MM.1S (cell line): ENCODE results near the gene FTH1.

Experiments used
- DNase-seq: peaks from one replicate; pipeline ENCODE4 v3.0.0-alpha.2; 2015
- H2AFZ ChIP-seq: fragments of 300-600 bp; sonication (generic); 2 replicates; pipeline ENCODE4 v1.6.0; 2016; ENCODE audit warnings: antibody characterized with exemption, low read length
- H3F3A ChIP-seq: fragments of 300-600 bp; sonication (generic); 2 replicates; pipeline ENCODE4 v1.6.1; 2016; ENCODE audit warnings: mild to moderate bottlenecking, antibody characterized with exemption, low read length, moderate library complexity, mixed read lengths; ENCODE audit not compliant: insufficient read depth
- H3K27ac ChIP-seq: fragments of 300-600 bp; sonication (generic); 2 replicates; pipeline ENCODE4 v1.5.1; 2016; ENCODE audit warnings: mild to moderate bottlenecking, low read length
- H3K27me3 ChIP-seq: fragments of 300-600 bp; sonication (generic); replicated peaks from 2 replicates; pipeline ENCODE4 v1.6.0; 2016; ENCODE audit warnings: low read length; ENCODE audit not compliant: insufficient read depth
- H3K36me3 ChIP-seq: fragments of 300-600 bp; sonication (generic); replicated peaks from 2 replicates; pipeline ENCODE4 v1.6.1; 2016; ENCODE audit warnings: mild to moderate bottlenecking, low read length, mixed read lengths; ENCODE audit not compliant: insufficient read depth
- H3K4me1 ChIP-seq: fragments of 300-600 bp; sonication (generic); 2 replicates; pipeline ENCODE4 v1.6.1; 2016; ENCODE audit warnings: low read length, mixed read lengths
- H3K4me2 ChIP-seq: fragments of 300-600 bp; sonication (generic); 2 replicates; pipeline ENCODE4 v1.6.0; 2016; ENCODE audit warnings: low read depth, low read length
- H3K4me3 ChIP-seq: fragments of 300-600 bp; sonication (generic); 2 replicates; pipeline ENCODE4 v1.5.1; 2016; ENCODE audit warnings: low read length, mixed read lengths
- H3K79me2 ChIP-seq: fragments of 300-600 bp; sonication (generic); 2 replicates; pipeline ENCODE4 v1.6.1; 2016; ENCODE audit warnings: mixed run types, low read length, mixed read lengths
- H3K9ac ChIP-seq: fragments of 300-600 bp; sonication (generic); 2 replicates; pipeline ENCODE4 v1.6.1; 2016; ENCODE audit warnings: low read length, mixed read lengths
- H3K9me2 ChIP-seq: fragments of 300-600 bp; sonication (generic); replicated peaks from 2 replicates; pipeline ENCODE4 v1.6.1; 2016; ENCODE audit warnings: mild to moderate bottlenecking, low read length, mixed read lengths; ENCODE audit not compliant: insufficient read depth
- H3K9me3 ChIP-seq: fragments of 300-600 bp; sonication (generic); replicated peaks from 2 replicates; pipeline ENCODE4 v1.6.1; 2016; ENCODE audit warnings: mild to moderate bottlenecking, low read length, mixed read lengths; ENCODE audit not compliant: insufficient read depth
- H4K20me1 ChIP-seq: fragments of 300-600 bp; sonication (generic); 2 replicates; pipeline ENCODE4 v1.6.1; 2016; ENCODE audit warnings: mild to moderate bottlenecking, low read length, moderate library complexity, mixed read lengths; ENCODE audit not compliant: insufficient read depth
- CTCF ChIP-seq: fragments of 300-600 bp; sonication (generic); IDR thresholded peaks from 2 replicates; pipeline ENCODE4 v1.5.1; 2016; ENCODE audit warnings: antibody characterized with exemption, low read length, mixed read lengths
- EZH2 ChIP-seq: fragments of 300-600 bp; sonication (generic); optimal IDR thresholded peaks from 2 replicates; pipeline ENCODE3; 2017; ENCODE audit warnings: low read depth, mild to moderate bottlenecking, antibody characterized with exemption, low read length, mixed read lengths
- EZH2phosphoT487 ChIP-seq: fragments of 300-600 bp; sonication (generic); IDR thresholded peaks from 2 replicates; pipeline ENCODE4 v1.6.1; 2018; ENCODE audit warnings: antibody characterized with exemption, low read length

FTH1 gene

GRCh38 chr11:61972112-61972671 is 4.8 kb upstream of the FTH1 start:
- H4K20me1 ChIP-seq = no peaks in the 10 kb centered on the region
- no peaks in the 10 kb centered on the region for H3K27me3 ChIP-seq
- peaks cover 10% of the 10 kb centered on the region for H3K4me1 ChIP-seq
- TF ChIP-seq EZH2phosphoT487 (no peak), EZH2 (no peak), CTCF (no peak)
- no peaks in the 10 kb centered on the region for H3K79me2 ChIP-seq
- H3F3A ChIP-seq = no peaks in the 10 kb centered on the region
- H3K9me2 ChIP-seq = no peaks in the 10 kb centered on the region
- no peak for DNase-seq
- no peak overlapping the region for H3K9ac ChIP-seq
- H3K27ac ChIP-seq = no peak overlapping the region
- no peak overlapping the region for H3K4me3 ChIP-seq
- no peaks in the 10 kb centered on the region for H3K36me3 ChIP-seq
- H2AFZ ChIP-seq = no peak overlapping the region
- no peaks in the 10 kb centered on the region for H3K9me3 ChIP-seq
- H3K4me2 ChIP-seq = no peak overlapping the region

- Histone ChIP-seq H3K27ac (no peak overlapping the region), H3K4me3 (no peak overlapping the region), H3K79me2 (peaks cover 5% of the 10 kb centered on the region), H4K20me1 (no peaks in the 10 kb centered on the region), H3K36me3 (no peaks in the 10 kb centered on the region), H3F3A (no peaks in the 10 kb centered on the region), H3K9me2 (no peaks in the 10 kb centered on the region), H2AFZ (no peak overlapping the region), H3K27me3 (no peaks in the 10 kb centered on the region), H3K4me2 (no peak overlapping the region), H3K9me3 (no peaks in the 10 kb centered on the region), H3K4me1 (peaks cover 10% of the 10 kb centered on the region), H3K9ac (no peak overlapping the region)
- no peak for TF ChIP-seq EZH2phosphoT487
- TF ChIP-seq EZH2 = no peak
- TF ChIP-seq CTCF = no peak
- DNase-seq = peak; percentile 21
These were observed 4.0 kb upstream of the FTH1 start for GRCh38 chr11:61971248-61972111.

- Histone ChIP-seq H3K4me2 (no peak overlapping the region), H3K27me3 (no peaks in the 10 kb centered on the region), H3K4me3 (no peak overlapping the region), H3K79me2 (peaks cover 18% of the 10 kb centered on the region), H4K20me1 (no peaks in the 10 kb centered on the region), H3K36me3 (no peaks in the 10 kb centered on the region), H3K9ac (no peak overlapping the region), H3F3A (no peaks in the 10 kb centered on the region), H2AFZ (no peak overlapping the region), H3K4me1 (peaks cover 17% of the 10 kb centered on the region), H3K9me2 (no peaks in the 10 kb centered on the region), H3K27ac (no peak overlapping the region), H3K9me3 (no peaks in the 10 kb centered on the region)
- DNase-seq = no peak
- TF ChIP-seq EZH2 (no peak), CTCF (no peak), EZH2phosphoT487 (no peak)
These were observed 2.6 kb upstream of the FTH1 start for GRCh38 chr11:61969838-61970662.
